Prostate gland (tissue), 2 donors: ENCODE measurements around the gene ZNF155.
"Not testable (repeated sequence)": the region's sequence is repeated elsewhere in the genome, so short reads cannot be mapped to it uniquely, and the experiment has no call there.

ENCODE experiments used
- CTCF ChIP-seq, 4 experiments: fragments of 200-600 bp in 2 of 4; fragments of 450-650 bp in 2 of 4; sonication (generic) in 2 of 4; IDR thresholded peaks; 1 replicate in 3 of 4; 2 replicates in 1 of 4; pipeline ENCODE4 v1.5.1; 2016 to 2019; ENCODE audit warnings: antibody characterized with exemption in 4 of 4, mild to moderate bottlenecking in 2 of 4, moderate library complexity in 2 of 4
- POLR2A ChIP-seq: fragments of 450-650 bp; IDR thresholded peaks from one replicate; pipeline ENCODE4 v1.6.1; 2016; ENCODE audit warnings: antibody characterized with exemption, mild to moderate bottlenecking
- POLR2AphosphoS5 ChIP-seq: sonication (generic); formaldehyde crosslinking; IDR thresholded peaks from one replicate; pipeline ENCODE4 v1.6.1; 2017; ENCODE audit warnings: antibody characterized with exemption

GRCh38 chr19:43949803-43950202 is 34.2 kb upstream of the ZNF155 start:
- TF ChIP-seq POLR2A; CTCF (IDR thresholded peaks at IDR 0.05); POLR2AphosphoS5: not testable (repeated sequence)
